ENCODE results near the gene ARID1B. TPM values are rescaled to one million over a fixed set of nuclear protein-coding genes. Genes with fewer than 3 reads are reported as not detected.

ARID1B gene
- total and polyA plus RNA-seq, 2 of the 13 experiments (the other 11 are each of a cell fraction or from before 2014, with no cell fraction given): 20.1 to 32.6 TPM

GRCh38 chr6:157169656-157170055, 392.5 kb downstream of the ARID1B start:
- H2AFZ ChIP-seq (ENCODE audit: low read length): no peak overlapping the region
- H3K27me3 ChIP-seq (ENCODE audit: control insufficient read depth in 1 of 2, insufficient read depth in 2 of 2, low read length in 2 of 2): no peaks in the 10 kb centered on the region
- H3K9ac ChIP-seq (ENCODE audit: insufficient read depth, low read depth, low read length): no peak overlapping the region
- BruUV-seq (replicated peaks): no TSS peak
- no peaks in the 10 kb centered on the region for H4K20me1 ChIP-seq (ENCODE audit: insufficient read depth, low read length)
- in situ Hi-C loops (cut with HindIII; ENCODE audit: extremely low pct_ligation_motif_present, low pct_unique_long_range_greater_than_20kb): no loop called here
- TF ChIP-seq ZNF784 (CRISPR knock-in tag; IDR thresholded peaks at IDR 0.05; ENCODE audit: borderline replicate concordance) (no peak), ZKSCAN1 (IDR thresholded peaks at IDR 0.05; ENCODE audit: low read length) (no peak), NFIC (IDR thresholded peaks at IDR 0.05; ENCODE audit: low read length) (no peak), ZNF576 (CRISPR knock-in tag; IDR thresholded peaks at IDR 0.05) (no peak), TEF (CRISPR knock-in tag; IDR thresholded peaks at IDR 0.05) (no peak), DBP (CRISPR knock-in tag; IDR thresholded peaks at IDR 0.05; ENCODE audit: not compliant biosample characterization) (no peak), SETDB1 (CRISPR knock-in tag; IDR thresholded peaks at IDR 0.05; ENCODE audit: borderline replicate concordance) (no peak), FOXK1 (CRISPR knock-in tag; IDR thresholded peaks at IDR 0.05; ENCODE audit: borderline replicate concordance, low read depth) (no peak), JDP2 (CRISPR knock-in tag; IDR thresholded peaks at IDR 0.05; ENCODE audit: borderline replicate concordance) (no peak)
- TF ChIP-seq, protein P1, sequence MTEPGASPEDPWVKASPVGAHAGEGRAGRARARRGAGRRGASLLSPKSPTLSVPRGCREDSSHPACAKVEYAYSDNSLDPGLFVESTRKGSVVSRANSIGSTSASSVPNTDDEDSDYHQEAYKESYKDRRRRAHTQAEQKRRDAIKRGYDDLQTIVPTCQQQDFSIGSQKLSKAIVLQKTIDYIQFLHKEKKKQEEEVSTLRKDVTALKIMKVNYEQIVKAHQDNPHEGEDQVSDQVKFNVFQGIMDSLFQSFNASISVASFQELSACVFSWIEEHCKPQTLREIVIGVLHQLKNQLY (CRISPR knock-in tag; IDR thresholded peaks at IDR 0.05): no peak
- TF ChIP-seq, protein P2, sequence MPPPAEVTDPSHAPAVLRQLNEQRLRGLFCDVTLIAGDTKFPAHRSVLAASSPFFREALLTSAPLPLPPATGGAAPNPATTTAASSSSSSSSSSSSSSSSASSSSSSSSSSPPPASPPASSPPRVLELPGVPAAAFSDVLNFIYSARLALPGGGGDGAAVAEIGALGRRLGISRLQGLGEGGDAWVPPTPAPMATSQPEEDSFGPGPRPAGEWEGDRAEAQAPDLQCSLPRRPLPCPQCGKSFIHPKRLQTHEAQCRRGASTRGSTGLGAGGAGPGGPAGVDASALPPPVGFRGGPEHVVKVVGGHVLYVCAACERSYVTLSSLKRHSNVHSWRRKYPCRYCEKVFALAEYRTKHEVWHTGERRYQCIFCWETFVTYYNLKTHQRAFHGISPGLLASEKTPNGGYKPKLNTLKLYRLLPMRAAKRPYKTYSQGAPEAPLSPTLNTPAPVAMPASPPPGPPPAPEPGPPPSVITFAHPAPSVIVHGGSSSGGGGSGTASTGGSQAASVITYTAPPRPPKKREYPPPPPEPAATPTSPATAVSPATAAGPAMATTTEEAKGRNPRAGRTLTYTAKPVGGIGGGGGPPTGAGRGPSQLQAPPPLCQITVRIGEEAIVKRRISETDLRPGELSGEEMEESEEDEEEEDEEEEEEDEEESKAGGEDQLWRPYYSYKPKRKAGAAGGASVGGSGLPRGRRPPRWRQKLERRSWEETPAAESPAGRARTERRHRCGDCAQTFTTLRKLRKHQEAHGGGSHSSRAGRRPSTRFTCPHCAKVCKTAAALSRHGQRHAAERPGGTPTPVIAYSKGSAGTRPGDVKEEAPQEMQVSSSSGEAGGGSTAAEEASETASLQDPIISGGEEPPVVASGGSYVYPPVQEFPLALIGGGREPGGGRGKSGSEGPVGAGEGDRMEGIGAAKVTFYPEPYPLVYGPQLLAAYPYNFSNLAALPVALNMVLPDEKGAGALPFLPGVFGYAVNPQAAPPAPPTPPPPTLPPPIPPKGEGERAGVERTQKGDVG (CRISPR knock-in tag; IDR thresholded peaks at IDR 0.05; ENCODE audit: borderline replicate concordance): no peak
- TF ChIP-seq, protein P3, sequence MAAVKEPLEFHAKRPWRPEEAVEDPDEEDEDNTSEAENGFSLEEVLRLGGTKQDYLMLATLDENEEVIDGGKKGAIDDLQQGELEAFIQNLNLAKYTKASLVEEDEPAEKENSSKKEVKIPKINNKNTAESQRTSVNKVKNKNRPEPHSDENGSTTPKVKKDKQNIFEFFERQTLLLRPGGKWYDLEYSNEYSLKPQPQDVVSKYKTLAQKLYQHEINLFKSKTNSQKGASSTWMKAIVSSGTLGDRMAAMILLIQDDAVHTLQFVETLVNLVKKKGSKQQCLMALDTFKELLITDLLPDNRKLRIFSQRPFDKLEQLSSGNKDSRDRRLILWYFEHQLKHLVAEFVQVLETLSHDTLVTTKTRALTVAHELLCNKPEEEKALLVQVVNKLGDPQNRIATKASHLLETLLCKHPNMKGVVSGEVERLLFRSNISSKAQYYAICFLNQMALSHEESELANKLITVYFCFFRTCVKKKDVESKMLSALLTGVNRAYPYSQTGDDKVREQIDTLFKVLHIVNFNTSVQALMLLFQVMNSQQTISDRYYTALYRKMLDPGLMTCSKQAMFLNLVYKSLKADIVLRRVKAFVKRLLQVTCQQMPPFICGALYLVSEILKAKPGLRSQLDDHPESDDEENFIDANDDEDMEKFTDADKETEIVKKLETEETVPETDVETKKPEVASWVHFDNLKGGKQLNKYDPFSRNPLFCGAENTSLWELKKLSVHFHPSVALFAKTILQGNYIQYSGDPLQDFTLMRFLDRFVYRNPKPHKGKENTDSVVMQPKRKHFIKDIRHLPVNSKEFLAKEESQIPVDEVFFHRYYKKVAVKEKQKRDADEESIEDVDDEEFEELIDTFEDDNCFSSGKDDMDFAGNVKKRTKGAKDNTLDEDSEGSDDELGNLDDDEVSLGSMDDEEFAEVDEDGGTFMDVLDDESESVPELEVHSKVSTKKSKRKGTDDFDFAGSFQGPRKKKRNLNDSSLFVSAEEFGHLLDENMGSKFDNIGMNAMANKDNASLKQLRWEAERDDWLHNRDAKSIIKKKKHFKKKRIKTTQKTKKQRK (IDR thresholded peaks at IDR 0.05; ENCODE audit: low read length): no peak
- DNase-seq (ENCODE audit: low spot score): no peak
- WGBS (ENCODE audit: low lambda C conversion rate): 98% methylated on average over 5 of the region's 5 CpGs
- H3K4me1 ChIP-seq (ENCODE audit: insufficient read depth, low read length): no peaks in the 10 kb centered on the region
- no peak overlapping the region for H3K4me2 ChIP-seq (ENCODE audit: low read depth, low read length)
- FAIRE-seq: no peak
- intact Hi-C loops (cut with micrococcal nuclease; ENCODE audit: unreplicated experiment): no loop called here
- no peak overlapping the region for H3K4me3 ChIP-seq (replicated peaks in 1 of 3; ENCODE audit: insufficient read depth in 1 of 3, low read depth in 2 of 3, low read length in 3 of 3)
- ATAC-seq: no peak
- CTCF ChIA-PET (ENCODE audit: low intra/inter-chr PET ratio, low total read pairs): no interaction called here
- no peak overlapping the region for H3K27ac ChIP-seq (ENCODE audit: extremely low read length, insufficient read depth, low read length)
- no peaks in the 10 kb centered on the region for H3K9me3 ChIP-seq (ENCODE audit: low read length)
- POLR2A ChIA-PET: no interaction called here
- H3K36me3 ChIP-seq (replicated peaks in 1 of 2; ENCODE audit: control insufficient read depth in 1 of 2, insufficient read depth in 2 of 2, low read length in 2 of 2): peaks cover 4 to 47% of the 10 kb centered on the region in 2 experiments
- H3K79me2 ChIP-seq (ENCODE audit: insufficient read depth, low read length): no peaks in the 10 kb centered on the region
